Bone marrow (tissue), 2 donors: ENCODE results near the gene ARHGEF10L.

ENCODE experiments used
- DNase-seq, 2 donors: peaks; one replicate each; lab custom pipeline; 2025; lab: John Stamatoyannopoulos, UW

ARHGEF10L gene

DNA sequence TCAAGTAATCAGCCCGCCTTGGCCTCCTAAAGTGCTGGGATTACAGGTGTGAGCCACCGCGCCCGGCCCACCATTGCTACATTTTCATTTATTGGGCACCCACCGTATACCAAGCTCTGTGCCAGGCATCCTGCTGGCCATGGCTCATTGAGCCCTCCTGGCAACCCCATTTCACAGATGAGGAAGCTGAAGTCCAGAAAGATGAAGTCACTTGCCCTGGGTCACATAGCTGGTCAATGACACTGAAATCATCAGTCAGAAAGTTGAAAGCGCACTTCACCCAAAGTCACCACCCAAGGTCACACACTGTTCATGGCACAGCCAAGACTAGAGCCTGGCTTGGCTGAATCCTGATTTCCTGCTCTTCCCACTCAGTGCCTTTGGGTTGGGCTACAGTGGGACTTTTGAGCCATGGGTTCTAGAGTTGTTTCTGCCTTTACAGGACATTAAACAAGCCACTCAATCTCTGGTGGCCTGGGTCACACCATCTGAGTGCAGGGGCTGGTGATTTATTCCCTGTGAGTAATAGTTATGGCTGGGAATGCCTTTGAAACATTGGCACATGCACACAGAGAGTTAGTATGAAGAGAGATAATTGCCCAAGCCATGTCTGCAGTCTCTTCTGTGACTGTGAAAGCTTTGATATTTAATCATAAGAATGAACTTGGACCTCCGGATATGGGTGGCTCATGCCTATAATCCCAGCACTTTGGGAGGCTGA is 16.0 kb upstream of the ARHGEF10L start:
- DNase-seq = no peak

DNA sequence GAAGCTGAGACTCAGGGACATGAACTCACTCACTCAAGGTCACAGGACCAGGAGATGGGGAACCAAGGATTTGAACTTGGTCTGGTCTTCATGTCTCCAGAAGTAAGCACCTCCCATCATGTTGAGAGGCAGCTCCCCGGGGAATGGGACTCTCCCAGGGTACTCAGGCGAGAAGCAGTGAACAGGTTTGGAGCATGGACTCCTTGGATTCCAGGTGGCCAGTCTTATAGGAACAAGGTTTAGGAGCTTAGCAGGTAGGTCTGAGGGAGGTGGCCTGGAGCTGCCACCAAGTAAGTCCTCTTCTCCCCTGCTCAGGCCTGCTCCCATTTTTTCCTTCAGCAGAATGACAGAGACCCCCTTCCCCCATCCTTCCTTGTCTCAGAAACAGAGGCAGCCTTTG is 14.9 kb upstream of the ARHGEF10L start:
- no peak for DNase-seq

- DNase-seq = no peak
These were observed 13.4 kb upstream of the ARHGEF10L start for GRCh38 chr1:17525996-17526686.

DNA sequence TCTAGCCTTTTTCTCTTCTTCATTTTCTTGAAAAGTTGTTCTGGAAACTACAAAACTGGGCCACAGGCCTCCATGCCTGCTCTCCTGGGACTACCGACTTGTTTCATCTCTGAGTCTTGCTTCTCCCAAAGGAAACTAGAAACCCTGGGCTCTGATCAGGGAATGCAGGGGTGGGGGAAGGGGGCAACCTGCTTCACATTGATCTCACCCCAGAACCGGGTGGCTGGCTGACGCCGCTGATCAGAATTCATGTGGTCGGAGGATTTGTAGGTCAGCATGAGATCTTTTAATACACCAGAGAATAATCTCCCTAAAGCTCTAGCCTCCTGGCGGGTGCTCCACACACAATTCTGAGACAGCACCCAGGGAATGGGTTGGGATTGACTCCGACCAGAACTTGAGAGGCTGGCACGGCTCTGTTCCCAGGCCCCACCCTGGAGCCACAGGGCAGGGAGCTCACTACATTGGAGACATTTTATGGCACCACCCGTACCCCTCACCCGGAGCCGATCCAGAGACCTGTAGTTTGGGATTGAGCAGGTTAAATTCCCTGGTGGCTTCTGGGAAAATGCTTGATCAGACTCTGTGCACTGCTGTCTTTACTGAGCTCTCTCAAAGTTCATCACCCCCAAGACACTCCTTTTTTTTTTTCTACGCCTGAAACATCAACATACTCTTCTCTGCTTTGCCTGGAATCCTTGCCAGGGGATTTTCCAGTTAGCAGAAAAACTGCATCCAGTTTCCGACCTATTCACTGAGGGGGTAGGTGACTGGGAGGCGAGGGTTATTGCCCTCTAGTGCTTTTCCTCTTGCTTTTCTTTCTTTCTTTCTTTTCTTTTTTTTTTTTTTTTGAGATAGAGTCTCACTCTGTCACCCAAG is 12.2 kb upstream of the ARHGEF10L start:
- DNase-seq = no peak

DNA sequence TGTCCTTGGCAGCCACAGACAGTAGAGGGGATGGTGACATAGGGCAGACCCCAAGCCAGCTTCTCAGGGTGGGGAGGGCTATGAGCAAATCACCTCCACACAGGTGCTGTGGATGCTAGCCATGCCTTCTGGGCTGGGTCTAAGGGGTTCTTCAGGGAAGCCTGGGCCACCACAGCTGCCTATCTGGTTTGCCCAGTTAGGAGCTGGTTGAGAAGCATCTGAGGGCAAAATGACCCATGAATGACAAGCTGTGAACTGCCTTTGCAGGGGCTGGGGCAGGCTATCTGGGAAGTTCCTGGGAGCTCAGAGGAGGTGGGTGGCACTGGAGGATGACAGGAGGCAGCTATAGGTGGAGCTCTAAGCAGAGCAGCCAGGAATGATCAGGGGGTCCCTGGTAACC is 10.1 kb upstream of the ARHGEF10L start:
- DNase-seq = no peak

GRCh38 chr1:17531343-17531681 is 8.2 kb upstream of the ARHGEF10L start:
- DNase-seq = no peak

DNA sequence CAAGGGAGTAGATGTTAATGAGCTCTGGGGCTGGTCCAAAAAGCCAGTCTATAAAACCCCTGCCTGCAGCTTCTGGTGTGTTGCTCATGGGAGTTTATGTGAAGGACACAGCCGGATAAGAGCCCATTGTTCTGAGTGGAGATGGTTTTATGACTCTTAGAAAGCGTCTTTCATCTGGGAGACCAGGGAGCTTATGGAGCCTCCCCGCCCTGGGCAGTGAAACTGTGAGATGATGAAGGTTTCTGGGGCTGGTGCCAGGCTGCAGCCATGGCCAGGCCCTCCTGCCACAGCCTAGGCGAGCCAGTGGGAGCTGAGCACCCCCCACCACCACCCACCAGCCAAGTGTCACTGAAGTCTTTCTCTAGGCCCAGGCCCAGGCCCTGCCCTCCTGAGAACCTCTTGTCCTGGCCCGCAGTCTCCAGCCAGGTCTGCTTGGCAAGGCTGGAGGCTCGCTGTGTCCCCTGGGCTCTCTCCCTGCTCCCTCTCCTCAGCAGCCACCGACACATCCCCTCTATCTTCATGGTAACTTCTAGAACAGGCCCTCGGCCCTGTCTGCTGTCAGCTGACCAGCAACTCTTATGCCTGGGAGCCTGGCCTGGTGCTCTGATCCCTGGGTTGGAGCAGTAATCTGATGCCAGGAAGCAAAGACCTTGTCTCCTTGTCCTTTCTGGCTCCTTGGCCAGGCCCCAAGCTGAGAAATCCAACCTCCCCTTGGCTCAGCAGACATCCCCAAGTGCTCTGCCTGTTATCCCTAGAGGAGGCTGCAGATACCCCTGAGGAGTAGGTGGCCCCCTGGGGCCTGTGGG is 7.6 kb upstream of the ARHGEF10L start:
- no peak for DNase-seq

- no peak for DNase-seq
These were observed 6.3 kb upstream of the ARHGEF10L start for GRCh38 chr1:17533201-17533600.

GRCh38 chr1:17535300-17535936 is 4.1 kb upstream of the ARHGEF10L start:
- no peak for DNase-seq

- DNase-seq = no peak
These were observed 1.5 kb upstream of the ARHGEF10L start for GRCh38 chr1:17538010-17538409.

GRCh38 chr1:17538428-17539117 is 925 bp upstream of the ARHGEF10L start:
- no peak for DNase-seq

GRCh38 chr1:17539118-17539476 is 401 bp upstream of the ARHGEF10L start:
- DNase-seq = no peak

DNA sequence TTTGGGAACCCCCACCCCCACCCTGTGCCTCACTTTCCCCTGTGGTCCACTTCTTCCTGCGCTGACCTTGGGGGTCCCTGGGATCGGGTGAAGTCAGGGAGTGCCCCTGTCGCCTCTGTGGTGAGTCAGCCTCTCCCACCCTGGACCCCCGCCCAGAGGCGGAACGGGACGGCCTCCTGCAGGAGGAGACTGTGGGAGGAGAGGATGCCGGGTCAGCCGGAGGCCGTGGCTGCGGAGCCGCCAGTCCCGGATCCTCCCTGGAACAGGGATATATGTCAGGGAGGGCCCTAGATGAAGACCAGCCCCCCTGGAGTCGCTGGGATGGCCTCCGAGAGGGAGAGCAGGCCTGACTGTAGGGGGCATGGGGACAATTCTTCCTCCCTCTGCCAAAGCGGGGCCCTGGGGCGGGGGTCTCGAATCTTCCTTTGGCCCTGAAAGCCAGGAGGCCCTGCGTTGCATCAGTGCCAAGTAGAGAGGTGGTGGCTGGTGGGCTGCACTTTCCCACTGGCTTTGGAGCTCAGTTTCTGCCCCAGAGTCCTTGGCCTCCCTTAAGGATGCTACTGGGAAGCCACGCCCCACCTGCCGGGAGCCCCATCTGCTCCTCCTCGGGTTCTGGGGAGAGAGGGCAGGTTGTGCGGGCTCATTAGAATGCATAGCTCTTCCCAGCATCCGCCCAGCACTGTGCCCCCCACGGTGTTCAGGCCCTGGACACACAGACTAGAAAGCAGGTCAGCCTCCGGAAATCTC is 930 bp downstream of the ARHGEF10L start:
- no peak for DNase-seq

- no peak for DNase-seq
These were observed 3.1 kb downstream of the ARHGEF10L start for GRCh38 chr1:17542645-17543044.

GRCh38 chr1:17544776-17545350 is 5.4 kb downstream of the ARHGEF10L start:
- no peak for DNase-seq

DNA sequence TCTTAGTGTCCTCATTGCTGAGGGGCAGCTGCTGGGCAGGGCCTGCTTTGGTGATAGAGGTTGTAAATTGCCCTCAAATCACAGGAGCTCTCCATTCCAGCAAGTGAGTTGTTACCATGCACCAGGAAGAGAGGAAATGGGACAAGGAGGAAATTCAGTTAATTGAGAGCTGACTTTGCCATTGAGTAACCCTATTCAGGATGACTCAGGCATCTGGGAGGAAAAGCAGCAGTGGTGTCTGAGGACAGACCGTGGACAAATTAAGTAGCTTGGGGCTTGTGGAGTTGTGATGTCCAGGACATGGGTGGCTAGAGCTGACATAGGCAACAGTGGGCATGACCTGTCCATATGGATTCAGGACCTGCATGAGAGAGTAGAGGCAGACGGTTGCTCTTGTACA is 5.9 kb downstream of the ARHGEF10L start:
- DNase-seq = no peak

DNA sequence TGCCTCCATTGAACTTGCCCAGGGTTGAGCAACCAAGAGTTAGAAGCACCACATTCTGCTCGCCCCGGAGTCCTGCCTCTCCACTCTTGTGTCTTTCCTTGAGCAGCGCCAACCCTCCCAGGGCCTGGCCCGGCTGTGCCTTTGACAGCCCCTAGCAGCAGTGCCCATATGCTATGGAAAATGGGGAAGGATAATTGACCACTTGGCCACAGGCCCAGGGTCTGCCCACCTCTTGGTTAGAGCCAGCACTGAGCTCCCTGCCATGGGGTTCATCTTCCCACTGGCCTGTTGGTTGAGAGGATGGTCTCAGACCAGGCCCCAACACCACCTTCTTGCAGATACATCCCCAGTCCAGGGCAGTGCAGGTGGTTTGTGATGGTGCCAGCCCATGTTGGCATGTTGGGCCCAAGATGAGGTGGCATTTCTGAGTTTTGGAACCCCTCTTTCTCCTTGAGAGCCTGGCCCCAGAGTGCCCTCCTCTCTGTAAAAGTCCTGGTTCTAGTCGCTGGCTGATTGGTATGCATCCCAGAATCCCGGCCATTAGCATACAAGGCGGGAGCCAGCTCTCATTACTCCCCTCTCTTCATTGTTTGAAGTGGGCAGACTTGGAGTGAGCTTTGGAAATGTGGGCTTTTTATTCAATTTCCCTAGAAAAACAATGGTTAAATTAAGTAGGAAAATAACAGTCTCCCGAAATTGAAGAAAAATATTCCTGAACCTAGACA is 7.6 kb downstream of the ARHGEF10L start:
- no peak for DNase-seq

- DNase-seq = no peak
These were observed 9.9 kb downstream of the ARHGEF10L start for GRCh38 chr1:17549384-17549783.
